GM15510 (cell line): ENCODE results near the gene CORO7.

Experiments used
- POLR2A ChIP-seq: IDR thresholded peaks from 3 replicates; pipeline ENCODE4 v1.6.1; 2011; ENCODE audit warnings: borderline replicate concordance; ENCODE audit not compliant: insufficient read length; ENCODE audit errors: extremely low read depth

The CORO7 gene

GRCh38 chr16:4412854-4413253, 3.5 kb downstream of the CORO7 start:
- no peak for TF ChIP-seq POLR2A

GRCh38 chr16:4412159-4412558, 4.2 kb downstream of the CORO7 start:
- TF ChIP-seq POLR2A = no peak

- no peak for TF ChIP-seq POLR2A
Observed at GRCh38 chr16:4411684-4412083, 4.7 kb downstream of the CORO7 start.

- TF ChIP-seq POLR2A = no peak
Observed at GRCh38 chr16:4410335-4411075, 5.9 kb downstream of the CORO7 start.

- no peak for TF ChIP-seq POLR2A
Observed at GRCh38 chr16:4409081-4409932, 7.1 kb downstream of the CORO7 start.

- TF ChIP-seq POLR2A = no peak
Observed at GRCh38 chr16:4408323-4408690, 8.1 kb downstream of the CORO7 start.

- no peak for TF ChIP-seq POLR2A
Observed at GRCh38 chr16:4407543-4408322, 8.7 kb downstream of the CORO7 start.

GRCh38 chr16:4404967-4405696, 11.3 kb downstream of the CORO7 start:
- TF ChIP-seq POLR2A = no peak

GRCh38 chr16:4404247-4404966, 12.0 kb downstream of the CORO7 start:
- no peak for TF ChIP-seq POLR2A

GRCh38 chr16:4403133-4403949, 13.1 kb downstream of the CORO7 start:
- no peak for TF ChIP-seq POLR2A

- no peak for TF ChIP-seq POLR2A
Observed at GRCh38 chr16:4402439-4403132, 13.8 kb downstream of the CORO7 start.

GRCh38 chr16:4401510-4401909, 14.9 kb downstream of the CORO7 start:
- no peak for TF ChIP-seq POLR2A
